ENCODE measurements around the gene KRTAP17-1. TPM values are rescaled to one million over a fixed set of nuclear protein-coding genes. Genes with fewer than 3 reads are reported as not detected.
A peak's percentile ranks its signal among the peaks of the same experiment; 100 is the strongest.

KRTAP17-1 gene
- total and polyA plus RNA-seq, 7 donors = not detected

DNA sequence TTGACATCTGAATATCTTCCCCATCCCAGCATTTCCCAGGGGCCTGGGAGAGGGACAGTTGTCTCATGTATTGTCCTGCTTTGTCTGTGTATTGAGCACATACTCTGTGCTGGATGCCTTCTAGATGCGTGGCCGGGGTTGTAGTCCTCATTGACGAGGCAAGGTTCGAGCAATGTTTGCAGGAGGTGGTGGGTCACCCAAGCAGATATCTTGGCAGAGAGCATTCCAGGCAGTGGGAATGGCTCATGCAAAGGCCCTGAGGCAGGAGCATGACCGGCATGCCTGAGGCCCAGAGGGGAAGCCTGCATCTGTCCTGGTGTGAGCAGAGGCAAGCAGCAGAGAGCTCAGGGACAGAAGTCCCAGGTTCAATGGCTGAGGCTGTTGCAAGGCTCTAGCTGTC, 17.6 kb upstream of the KRTAP17-1 start:
- no peak overlapping the region for H3K4me3 ChIP-seq
- no peak for DNase-seq
- intact Hi-C loops (cut with DNase I) = no loop called here
- H3K9me3 ChIP-seq = no peaks in the 10 kb centered on the region
- 96 to 98% methylated on average over 5 of the region's 5 CpGs for WGBS, 2 donors
- no peaks in the 10 kb centered on the region for H3K36me3 ChIP-seq
- TF ChIP-seq POLR2A (IDR thresholded peaks at IDR 0.05) (no peak), CTCF (IDR thresholded peaks at IDR 0.05) (no peak), EP300 (IDR thresholded peaks at IDR 0.05) (no peak), POLR2AphosphoS5 (IDR thresholded peaks at IDR 0.05) (no peak)
- no peaks in the 10 kb centered on the region for H3K27me3 ChIP-seq
- no peak overlapping the region for H3K27ac ChIP-seq
- H3K4me1 ChIP-seq = no peaks in the 10 kb centered on the region

GRCh38 chr17:41332239-41332638, 16.7 kb upstream of the KRTAP17-1 start:
- DNase-seq = no peak
- WGBS, 2 donors = 75 to 88% methylated on average over 2 of the region's 2 CpGs
- H3K27ac ChIP-seq = no peak overlapping the region
- no peaks in the 10 kb centered on the region for H3K9me3 ChIP-seq
- H3K36me3 ChIP-seq = no peaks in the 10 kb centered on the region
- no peaks in the 10 kb centered on the region for H3K4me1 ChIP-seq
- no peak for TF ChIP-seq CTCF (IDR thresholded peaks at IDR 0.05)
- TF ChIP-seq POLR2A (IDR thresholded peaks at IDR 0.05) = no peak
- TF ChIP-seq EP300 (IDR thresholded peaks at IDR 0.05) = no peak
- TF ChIP-seq POLR2AphosphoS5 (IDR thresholded peaks at IDR 0.05) = no peak
- H3K27me3 ChIP-seq = no peaks in the 10 kb centered on the region
- intact Hi-C loops (cut with DNase I) = no loop called here
- no peak overlapping the region for H3K4me3 ChIP-seq

DNA sequence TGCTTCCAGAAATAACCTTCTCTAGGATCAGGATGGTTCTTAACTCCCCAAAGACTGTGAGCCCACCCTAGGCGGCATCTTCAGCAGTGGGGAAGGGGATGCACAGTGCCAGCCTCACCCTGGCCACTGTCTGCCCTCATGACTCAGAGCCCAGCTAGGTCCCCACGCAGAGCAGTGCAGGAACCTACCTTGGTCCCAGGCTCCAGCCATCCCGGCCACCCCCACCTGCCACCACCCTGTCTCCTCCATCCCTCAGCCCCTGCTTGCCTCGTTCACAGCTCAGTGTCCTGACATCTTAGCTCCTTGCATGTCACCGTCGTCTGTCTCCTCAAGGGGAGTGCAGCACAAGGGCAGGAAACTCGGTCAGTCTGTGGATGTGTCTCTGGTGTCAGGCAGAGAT, 16.1 kb upstream of the KRTAP17-1 start:
- H3K9me3 ChIP-seq = no peaks in the 10 kb centered on the region
- 82 to 83% methylated on average over 7 of the region's 7 CpGs for WGBS, 2 donors
- H3K4me3 ChIP-seq = no peak overlapping the region
- no peaks in the 10 kb centered on the region for H3K36me3 ChIP-seq
- H3K27me3 ChIP-seq = no peaks in the 10 kb centered on the region
- no peaks in the 10 kb centered on the region for H3K4me1 ChIP-seq
- no peak overlapping the region for H3K27ac ChIP-seq
- DNase-seq = no peak
- intact Hi-C loops (cut with DNase I) = no loop called here
- TF ChIP-seq CTCF (IDR thresholded peaks at IDR 0.05) = no peak
- TF ChIP-seq POLR2A (IDR thresholded peaks at IDR 0.05) = no peak
- no peak for TF ChIP-seq EP300 (IDR thresholded peaks at IDR 0.05)

DNA sequence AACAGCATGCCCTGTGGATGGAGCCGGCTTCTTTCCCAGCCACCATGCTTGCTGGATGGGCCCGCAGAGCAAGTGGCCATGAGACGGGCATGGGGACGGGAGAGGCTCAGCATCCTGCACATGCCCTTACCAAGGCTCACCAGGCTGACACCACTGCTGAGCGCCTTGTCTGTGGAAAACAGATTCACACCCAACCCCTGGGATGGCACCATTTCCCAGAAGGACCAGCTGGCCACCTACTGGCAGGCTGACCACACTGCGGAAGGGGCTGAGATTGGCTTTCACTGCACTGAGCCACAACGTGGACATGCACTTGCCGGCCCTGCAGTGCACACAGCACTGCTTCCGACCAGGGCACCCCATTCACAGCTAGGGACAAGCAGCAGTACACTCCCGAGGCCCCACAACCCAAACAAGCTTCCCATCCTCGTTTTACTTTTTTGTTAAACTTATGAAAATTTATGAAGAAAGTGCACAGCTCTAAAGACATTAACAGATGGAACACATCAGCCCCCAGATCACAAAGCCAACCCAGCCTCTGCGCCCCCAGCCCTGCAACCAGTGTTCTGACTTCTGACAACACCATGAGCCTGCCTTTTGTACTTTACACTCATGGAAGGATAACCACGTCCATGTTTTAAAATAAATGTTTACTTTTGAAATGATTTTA, 13.9 kb upstream of the KRTAP17-1 start:
- intact Hi-C loops (cut with DNase I) = loop anchor here (5.0 kb wide), 1 partner anchor 422 kb away; no protein-coding TSS in a partner anchor
- H3K9me3 ChIP-seq = no peaks in the 10 kb centered on the region
- no peak overlapping the region for H3K4me3 ChIP-seq
- 43 to 60% methylated on average over 13 of the region's 13 CpGs for WGBS, 2 donors
- H3K36me3 ChIP-seq = no peaks in the 10 kb centered on the region
- peak in 1 of 4 experiments; percentile 34 for TF ChIP-seq CTCF (IDR thresholded peaks at IDR 0.05)
- TF ChIP-seq POLR2A (IDR thresholded peaks at IDR 0.05) = no peak
- H3K4me1 ChIP-seq = no peaks in the 10 kb centered on the region
- H3K27me3 ChIP-seq = no peaks in the 10 kb centered on the region
- no peak overlapping the region for H3K27ac ChIP-seq
- DNase-seq = no peak

GRCh38 chr17:41328207-41328606, 12.7 kb upstream of the KRTAP17-1 start:
- H3K4me3 ChIP-seq = no peak overlapping the region
- no peak for DNase-seq
- TF ChIP-seq CTCF (IDR thresholded peaks at IDR 0.05) (no peak), POLR2A (IDR thresholded peaks at IDR 0.05) (no peak), POLR2AphosphoS5 (IDR thresholded peaks at IDR 0.05) (no peak), EP300 (IDR thresholded peaks at IDR 0.05) (no peak)
- H3K4me1 ChIP-seq = no peaks in the 10 kb centered on the region
- H3K36me3 ChIP-seq = no peaks in the 10 kb centered on the region
- intact Hi-C loops (cut with DNase I) = loop anchor here (5.0 kb wide), 1 partner anchor 421 kb away; no protein-coding TSS in a partner anchor
- no peaks in the 10 kb centered on the region for H3K27me3 ChIP-seq
- no peak overlapping the region for H3K27ac ChIP-seq
- WGBS, 2 donors = 83 to 90% methylated on average over 7 of the region's 7 CpGs
- no peaks in the 10 kb centered on the region for H3K9me3 ChIP-seq
